ENCODE measurements around the gene NRXN3.

Gene NRXN3

DNA sequence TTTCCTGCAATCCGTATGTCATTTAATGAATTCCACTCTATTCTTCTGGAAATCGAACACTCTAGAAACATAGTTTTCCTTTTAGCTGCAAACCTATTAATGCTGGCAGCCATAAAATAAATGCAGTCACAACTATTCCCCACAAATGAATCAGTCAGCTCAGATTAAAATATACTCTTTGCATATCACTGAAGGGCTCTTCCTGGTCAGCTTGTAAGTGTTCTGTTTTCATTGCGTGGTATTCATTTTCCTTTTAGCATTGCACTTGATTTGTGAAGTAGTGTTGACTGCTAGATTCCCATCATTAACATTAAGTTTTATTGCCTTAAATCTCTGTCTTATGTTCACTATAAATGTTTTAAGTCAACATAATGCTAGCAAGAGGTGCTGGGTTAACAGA is 1355.2 kb downstream of the NRXN3 start:
- DNase-seq, result peak; percentile 47

DNA sequence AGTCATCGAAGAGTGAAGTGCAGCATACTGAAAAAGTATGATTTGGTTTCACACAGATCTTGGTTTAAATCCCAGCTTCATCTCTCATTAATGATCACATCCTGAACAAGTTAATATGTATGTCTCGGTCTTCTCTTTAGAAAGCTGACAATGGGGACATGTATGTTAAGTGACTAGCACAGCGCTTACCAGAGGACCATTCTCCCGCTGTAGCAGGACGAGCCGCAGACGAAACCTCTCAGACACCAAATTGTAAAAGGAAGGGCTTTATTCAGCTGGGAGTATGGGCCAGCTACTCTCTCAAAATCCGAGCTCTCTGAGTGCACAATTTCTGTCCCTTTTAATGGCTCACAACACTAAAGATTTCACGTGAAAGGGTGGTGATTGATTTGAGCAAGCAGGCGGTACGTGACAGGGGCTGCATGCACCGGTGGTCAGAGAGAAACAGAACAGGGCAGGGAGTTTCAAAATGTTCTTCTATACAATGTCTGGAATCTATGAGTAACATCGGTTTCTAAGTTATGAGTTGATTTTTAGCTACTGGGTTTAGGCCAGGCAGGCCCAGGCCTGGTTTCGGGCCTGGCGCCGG is 1358.7 kb downstream of the NRXN3 start:
- DNase-seq, result no peak

DNA sequence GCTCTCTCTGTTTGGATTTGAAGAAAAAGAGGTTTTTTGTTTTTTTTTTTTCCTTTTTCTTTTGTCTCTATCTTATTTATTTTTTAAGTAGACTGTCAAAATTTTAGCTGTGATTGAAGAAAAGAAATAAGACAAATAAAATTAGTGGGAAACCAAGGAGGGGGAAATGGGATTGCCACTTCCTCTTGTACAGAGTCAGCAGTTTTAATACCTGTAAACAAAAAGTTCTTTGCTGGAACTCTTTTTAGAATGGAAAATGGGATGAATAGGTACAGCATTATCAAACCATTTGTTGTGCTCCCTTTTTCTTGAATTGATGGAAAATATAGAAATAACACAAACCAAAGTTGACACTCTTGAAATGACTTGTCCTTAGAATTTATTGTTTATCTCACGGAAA is 1360.4 kb downstream of the NRXN3 start:
- DNase-seq, result no peak

DNA sequence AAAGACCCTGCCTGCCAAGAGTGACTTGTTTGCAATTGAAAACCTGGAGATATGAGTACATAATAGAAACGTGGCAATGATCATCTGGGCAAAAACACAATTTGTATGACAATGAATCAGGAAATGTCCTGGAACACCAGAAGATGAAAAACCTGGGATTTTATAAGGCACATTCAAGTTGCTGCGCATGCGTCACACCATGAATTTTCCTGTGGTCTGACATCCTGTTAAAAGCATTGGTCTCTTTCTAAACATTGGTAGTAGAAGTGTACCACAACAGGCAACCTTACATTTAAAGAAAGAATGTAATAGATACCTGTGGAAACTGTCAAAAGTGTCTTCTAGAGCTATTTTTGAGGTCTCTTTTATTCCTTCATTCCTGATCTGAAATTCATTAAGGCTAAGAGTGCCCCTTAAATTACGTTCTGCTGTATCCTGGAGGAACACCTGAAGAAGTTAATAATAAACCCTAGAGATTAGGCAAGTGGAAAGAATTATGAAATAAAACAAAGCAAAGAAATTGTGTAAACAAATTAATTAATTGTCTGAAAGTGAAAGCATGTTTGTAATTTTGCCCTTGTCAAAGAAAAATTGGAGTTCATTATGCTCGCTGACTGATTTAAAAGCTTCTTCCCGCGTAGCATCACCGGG is 1364.7 kb downstream of the NRXN3 start:
- DNase-seq, result no peak

DNA sequence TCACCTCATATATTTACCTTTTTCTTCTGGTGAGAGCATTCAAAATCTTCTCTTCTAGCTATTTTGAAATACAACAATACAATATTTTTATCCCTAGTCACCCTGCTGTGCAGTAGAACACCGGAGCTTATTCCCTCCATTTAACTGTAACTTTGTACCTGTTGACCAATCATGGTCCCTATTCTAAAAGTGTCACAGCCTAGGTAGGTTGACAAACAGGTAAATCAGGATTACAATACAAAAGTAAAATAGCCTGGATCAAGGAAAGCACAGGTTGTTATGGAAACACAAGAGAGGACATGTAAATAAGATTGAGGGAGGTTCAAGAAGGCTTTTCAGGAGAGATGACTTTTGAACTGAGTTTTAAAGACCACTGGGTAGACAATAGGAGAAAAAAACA is 1370.2 kb downstream of the NRXN3 start:
- no peak for DNase-seq

DNA sequence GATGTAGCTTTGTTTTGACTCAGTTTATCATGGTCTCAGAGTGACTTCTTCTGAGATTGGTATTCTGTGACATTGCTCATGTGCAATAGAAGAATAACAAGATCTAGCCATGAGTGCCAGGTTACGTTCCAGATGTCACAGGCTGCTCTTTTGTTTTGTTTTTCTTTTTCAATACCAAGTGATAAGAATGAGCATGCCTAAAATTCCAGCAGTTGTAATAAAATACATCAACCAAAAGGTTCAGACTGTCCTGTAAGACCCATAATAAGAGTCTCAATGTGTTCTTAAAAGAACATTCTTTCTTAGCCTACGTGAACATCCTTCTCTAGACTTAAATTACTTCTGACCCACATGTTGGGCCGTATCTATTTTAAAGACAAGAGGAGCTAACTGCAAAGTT is 1371.9 kb downstream of the NRXN3 start:
- no peak for DNase-seq

DNA sequence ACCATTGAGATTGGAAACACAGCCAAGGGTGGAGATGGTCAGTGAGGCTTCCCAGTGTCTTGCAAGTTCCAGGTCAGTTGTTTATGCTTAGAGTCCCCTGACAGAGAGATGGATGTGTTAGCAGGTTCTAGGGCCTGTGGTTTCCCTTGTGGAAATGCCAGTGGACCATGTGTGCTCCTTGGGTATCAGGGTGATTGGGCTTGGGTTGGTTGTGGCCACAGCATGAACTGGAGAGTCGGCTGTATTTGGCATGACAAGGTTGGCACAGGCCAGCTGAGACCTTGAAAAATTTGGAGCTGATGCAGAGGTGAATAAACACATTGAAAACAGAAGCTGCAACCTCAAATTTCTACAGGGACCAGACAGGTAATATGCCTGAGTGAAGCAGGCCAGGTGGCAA is 1373.2 kb downstream of the NRXN3 start:
- no peak for DNase-seq

DNA sequence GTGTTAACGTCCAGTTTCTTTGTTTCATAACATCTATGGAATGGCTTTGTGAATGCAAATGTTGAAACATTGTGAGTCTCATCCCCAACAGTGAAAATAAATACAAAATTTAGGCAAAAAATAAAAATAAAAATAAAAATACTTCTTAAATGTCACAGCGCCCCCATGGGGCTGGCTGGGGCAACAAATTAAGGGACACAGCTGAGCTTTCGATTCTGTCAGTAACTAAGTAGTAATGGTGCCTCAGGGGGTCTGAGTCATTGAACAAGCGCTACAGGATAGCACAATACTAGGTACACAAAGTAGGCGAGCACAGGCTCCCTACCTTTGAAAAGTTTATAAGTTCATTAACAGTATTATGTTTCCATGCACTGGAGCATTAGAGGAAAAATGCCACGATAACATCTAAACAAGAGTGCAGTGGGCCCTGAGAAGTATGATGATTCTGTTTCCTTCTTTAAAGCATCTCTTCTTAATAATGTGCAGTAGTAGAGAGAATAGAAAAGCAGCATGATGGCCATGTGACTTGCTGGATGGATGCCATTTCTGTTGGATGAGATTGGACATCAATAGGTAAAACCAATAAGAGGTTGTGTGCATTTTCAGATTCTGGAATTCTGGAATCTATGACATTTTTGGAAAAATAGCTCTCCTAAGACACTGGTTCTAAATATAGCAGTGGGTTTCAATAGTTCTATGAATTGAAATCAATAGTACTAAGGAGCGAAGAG is 1374.0 kb downstream of the NRXN3 start:
- no peak for DNase-seq

DNA sequence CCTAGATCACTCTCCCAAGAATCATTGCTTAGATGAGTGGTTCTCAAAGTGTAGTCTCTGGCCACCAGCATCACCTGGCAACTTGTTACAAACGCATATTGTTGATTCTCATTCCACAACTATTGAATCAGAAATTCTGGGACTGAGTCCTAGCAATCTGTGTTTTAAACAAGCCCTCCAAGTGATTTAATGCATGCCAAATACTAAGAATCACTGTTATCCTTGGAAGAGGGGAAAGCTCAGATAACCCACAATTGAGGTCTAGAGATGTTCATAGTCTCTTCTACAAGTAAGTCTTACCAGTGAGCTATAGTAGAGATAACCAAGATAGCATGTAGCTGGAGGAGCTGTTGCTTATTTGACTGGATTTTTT is 1374.5 kb downstream of the NRXN3 start:
- DNase-seq, result no peak

DNA sequence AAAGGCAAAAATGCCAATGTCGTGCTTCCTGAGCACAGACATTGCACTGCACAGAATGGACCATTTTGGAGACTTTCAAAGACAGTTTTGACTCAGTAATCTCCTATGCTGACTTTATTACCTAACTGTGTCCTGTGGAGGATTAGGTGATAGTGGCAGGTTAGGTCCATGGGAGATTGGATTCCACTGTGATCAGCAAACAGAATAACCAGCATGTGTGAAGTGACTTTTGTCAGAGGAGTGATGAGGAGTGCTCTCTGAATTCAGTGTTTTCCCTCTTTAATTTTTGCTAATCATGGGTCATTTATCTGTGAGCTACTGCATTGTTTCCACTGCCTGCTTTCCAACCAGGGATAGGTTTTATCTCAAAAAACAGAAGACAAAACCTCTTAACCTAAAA is 1378.7 kb downstream of the NRXN3 start:
- no peak for DNase-seq

DNA sequence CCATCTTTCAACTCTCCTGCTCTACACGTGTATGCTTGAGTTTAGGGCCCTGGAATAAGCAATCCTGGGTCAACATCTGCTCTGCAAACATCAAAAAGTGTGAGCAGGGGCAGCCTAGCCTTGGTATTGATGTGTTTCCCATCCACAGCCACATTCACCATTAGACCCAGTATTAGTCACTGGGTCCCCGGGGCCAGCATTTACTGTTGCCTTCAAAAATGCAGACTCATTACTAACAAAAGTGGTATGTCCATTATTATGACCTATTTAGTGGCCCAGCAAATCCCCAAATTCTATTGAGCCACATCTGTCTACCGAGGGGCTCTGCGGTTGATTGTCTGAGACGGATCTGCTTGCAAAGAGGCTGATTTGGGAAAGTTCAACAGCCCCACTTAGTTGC is 1379.3 kb downstream of the NRXN3 start:
- DNase-seq, result no peak

DNA sequence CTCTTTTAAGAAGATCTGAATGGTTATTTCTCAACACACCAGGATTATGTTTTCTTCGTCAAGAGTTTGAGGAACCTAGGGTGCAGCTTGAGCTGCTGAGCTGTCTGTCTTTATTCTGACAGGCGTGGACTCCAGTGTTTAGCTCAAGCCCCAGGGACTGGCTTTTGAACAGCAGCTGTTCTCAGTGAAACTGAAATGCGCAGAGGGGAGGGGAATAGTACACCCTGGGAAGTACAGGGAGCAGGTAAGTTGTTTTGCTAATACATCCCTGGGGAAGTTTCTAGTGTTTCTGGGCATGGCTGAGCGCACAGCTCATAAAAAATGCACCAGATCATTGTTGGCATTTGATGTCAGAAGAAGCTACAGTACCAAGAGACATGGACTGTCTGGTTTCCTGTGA is 1381.3 kb downstream of the NRXN3 start:
- DNase-seq, result peak; percentile 75

DNA sequence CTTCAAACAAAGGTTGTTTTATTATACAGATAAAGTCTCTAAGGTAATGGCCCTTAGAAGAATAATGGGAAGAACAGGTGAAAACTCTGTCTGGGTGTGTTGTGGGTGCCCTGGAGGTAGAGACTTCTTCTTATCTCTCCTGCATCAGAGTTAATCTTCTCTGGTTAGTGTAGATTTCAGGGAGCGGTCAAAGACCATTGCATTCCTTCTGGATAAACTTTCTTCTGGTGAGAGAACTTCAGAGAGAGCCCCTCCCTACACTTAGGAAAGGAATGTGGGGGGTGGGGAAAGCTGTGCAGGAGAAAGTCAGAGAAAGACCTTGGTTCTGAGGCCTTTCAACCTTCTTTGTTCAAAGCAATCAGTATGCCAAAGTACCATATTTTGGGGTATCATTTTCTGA is 1382.6 kb downstream of the NRXN3 start:
- DNase-seq, result no peak

DNA sequence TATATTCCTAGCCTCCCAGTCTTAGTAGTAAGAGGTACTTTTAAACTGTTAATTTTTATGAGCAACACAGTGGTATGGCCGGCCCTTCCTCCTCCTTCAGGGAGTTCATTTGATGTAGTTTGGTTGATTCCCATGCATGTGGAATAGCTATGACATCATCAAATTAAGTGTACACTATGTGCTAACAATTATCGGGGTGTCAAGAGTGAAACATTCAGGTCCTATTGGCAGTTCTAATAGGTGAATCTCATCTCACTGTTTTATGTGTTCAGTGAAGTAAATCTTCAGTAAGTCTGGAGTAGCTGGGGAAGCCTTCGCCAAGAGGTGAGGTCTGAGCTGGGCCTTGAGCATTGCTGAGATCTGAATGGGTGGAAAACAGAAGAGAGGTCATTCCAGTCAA is 1384.6 kb downstream of the NRXN3 start:
- no peak for DNase-seq

DNA sequence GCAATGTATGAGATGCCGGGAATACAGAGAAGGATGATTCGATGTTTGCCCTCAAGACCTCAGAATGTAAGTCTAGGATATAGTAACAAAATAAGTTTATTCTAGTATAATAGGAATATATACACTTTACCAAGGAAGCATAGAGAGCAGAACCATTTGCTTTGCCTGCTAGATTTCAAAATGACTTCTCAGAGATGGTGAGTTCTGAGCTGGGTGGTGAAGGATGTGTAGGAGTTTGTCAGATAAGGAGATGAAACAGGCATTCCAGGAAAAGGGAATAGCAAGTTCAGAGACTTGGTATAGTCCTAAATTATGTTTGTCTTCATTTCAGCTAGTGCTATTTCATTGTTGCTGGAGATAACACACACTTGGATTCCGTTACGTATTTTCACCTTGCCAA is 1385.3 kb downstream of the NRXN3 start:
- no peak for DNase-seq

DNA sequence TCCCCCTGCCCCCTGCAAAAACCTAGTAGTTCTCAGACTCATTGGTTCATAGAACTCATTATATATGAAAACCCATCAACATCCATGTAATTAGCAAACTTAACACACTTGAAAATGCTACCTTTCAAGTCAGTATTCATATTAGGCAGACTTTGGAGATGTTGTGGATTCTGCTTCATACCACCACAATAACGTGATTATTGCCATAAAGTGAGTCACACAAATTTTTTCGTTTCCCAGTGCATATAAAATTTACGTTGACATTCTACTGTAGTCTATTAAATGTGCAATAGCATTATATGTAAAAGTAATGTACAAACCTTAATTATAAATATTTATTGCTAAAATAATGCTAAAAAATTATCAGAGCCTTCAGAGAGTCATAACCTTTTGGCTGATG is 1387.1 kb downstream of the NRXN3 start:
- DNase-seq, result no peak

DNA sequence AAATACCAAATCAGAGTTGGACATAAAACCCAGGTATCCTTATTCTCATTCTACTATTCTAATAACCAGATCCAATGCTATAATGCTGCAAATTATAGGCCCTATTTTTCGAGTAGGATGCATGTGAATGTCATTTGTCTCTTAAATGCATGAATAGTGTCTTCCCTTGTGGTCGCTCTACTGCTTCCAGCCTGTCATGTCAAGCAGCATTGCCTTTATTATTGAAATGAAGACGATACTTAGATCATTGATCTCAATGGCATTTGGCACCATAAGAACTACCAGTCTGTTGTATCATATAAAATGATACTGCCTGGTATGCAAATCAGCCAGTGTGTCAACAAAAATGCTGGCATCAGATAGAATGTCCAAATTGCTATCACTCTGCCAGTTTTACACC is 1392.0 kb downstream of the NRXN3 start:
- no peak for DNase-seq

DNA sequence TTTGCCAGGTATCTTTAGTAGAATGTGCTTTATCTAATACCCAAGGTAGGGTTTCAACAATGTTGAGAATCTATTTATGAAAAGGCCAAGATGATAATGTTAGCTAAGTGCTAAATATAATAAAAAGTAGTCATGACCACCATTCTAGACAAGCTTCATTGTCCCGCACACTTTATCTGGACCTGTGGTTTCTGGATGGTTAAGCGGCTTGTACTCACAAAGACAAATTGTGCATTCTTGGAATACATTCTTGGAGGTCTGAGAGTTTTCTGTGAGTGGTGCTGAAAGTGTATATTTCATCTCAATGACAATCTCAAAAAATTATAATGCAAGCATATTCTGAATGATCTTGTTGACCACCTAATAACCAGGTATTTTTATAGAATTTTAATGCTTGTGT is 1394.2 kb downstream of the NRXN3 start:
- DNase-seq, result no peak

DNA sequence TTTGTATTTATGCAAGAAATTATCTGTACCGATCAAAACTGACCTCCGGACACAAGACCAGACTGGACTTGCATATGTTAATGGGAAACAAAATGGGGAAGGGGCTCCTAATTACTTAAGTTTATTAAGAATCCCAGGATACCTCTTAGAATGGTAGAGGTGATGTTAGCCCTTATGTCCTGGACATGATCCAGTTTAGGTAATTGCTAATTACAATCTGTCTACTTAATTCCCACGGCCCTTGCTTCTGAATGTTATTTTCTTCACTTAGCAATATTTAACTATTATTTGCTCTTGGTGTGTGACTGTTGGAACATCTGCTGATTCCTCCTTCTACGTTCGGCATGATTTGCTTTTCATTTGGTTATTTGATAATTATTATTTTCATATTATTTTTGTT is 1397.1 kb downstream of the NRXN3 start:
- no peak for DNase-seq

DNA sequence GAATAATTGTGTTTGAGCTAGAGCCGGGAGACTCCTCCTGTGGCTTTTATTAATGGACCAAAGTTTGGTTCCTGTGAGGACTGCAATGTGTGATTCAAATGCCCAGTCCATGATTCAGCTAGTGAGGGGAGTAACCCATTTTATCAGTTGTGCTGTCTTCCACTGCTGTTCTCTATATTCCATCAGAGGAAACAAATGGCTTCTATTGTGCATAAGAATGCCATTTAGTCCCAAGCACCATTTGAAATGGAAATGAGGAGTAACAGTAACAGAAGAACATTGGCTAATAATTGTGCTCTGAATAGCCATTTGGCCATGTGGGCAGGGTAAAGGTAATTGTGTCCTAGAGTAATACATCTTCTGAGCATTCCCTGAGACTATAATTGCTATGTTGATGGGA is 1398.4 kb downstream of the NRXN3 start:
- no peak for DNase-seq

DNA sequence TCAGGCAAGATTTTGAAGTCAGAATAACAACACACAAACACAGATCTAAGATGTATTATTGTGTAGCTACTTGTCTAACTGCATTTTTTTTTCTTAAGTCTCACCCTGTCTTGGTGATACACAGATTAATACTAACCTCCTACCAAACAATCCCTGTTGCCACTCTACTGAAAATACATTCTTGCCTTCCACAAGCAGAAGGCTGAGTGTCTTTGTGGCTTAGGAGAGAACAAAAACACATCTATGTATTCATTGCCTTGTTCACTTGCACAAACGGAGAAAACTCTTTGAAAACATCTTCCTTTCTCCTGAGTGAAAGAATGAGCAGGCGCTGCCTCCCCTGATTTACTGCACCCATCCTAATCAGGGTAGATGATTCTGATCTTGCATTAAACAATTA is 1398.9 kb downstream of the NRXN3 start:
- no peak for DNase-seq

DNA sequence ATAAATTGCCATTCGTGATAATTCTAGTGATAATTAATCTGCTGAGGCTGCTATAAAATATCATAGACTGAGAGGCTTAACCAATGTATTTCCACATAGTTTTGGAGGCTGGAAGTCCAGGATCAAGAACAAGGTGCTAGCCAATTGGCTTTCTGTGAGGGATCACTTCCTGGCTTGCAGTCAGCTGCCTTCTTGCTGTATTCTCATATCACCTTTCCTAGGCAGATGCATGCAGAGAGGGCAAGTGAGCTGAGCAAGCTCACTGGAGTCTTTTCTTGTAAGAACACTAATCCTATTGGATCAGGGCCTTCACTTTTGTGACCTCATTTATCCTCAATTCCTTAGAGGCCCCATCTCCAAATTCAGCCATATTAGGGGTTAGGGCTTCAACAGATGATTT is 1400.5 kb downstream of the NRXN3 start:
- DNase-seq, result no peak

DNA sequence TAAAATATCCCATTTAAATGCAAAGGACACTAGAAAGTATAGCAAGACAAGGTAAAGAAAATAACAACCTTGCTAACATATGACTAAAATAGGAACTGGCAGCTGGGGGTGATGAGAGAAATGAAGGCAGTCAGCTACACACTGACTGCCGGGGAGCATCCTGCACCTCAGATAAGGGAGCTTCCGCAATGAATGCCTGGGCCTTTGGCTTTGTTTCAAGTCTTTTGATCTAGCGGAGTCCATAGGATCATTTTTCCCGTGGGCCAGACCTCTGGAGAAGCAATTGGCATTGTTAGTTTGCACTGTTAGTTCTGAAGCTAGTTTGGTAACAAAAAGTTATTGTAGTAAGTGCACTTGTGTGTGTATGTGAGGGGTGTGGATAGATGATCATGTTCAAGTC is 1401.2 kb downstream of the NRXN3 start:
- no peak for DNase-seq

DNA sequence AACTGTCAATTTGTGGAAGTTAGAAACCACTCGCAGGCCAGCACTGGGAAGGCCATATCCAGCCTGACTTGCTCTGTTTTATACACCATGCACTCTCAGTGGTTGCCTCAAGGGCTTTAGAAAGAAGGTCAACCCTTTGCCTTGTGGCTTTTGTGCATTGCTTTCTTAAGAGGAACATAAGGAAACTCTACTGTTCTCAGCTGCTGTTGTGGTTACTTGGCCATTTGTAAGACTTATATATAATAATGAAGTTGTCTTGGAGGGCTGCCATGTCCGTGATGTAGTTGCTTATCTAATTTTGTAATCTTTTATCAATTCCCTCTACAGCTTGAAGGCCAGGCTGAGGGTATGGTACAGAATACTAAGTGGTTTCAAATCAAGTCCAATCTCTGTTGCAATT is 1403.3 kb downstream of the NRXN3 start:
- no peak for DNase-seq

DNA sequence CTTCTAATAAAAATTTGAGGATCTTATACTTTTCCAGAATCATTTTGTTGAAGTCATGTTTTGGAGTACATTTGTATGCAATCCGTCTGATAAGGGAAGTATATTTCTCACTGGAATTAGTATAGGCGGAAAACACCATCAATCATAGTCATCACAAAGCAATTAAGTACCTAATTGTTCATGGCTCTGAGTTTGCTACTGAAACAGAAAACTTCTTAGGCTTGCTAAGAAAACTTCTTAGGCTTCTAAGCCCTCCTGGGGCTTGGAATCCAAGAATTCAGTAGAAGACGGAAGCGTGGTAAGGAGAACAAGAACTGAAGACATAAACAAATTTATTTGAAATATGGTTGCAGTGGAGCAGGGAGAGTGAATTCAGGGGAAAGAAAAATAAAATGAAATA is 1404.9 kb downstream of the NRXN3 start:
- DNase-seq, result no peak

Data from DMS153 (cell line).